HEK293 (cell line): ENCODE measurements around the gene UBA52.

ENCODE experiments used
- CTCF ChIP-seq: fragments of 450-650 bp; formaldehyde crosslinking; IDR thresholded peaks from 2 replicates; pipeline ENCODE4 v1.5.1; 2016; ENCODE audit warnings: missing biosample characterization, missing genetic modification characterization
- MYNN ChIP-seq: fragments of 450-650 bp; formaldehyde crosslinking; IDR thresholded peaks from 2 replicates; pipeline ENCODE4 v1.5.1; 2016; ENCODE audit warnings: missing biosample characterization, missing genetic modification characterization, borderline replicate concordance
- YY2 ChIP-seq: fragments of 450-650 bp; formaldehyde crosslinking; IDR thresholded peaks from 2 replicates; pipeline ENCODE4 v1.5.1; 2016; ENCODE audit warnings: missing biosample characterization, missing genetic modification characterization
- ZBTB17 ChIP-seq: fragments of 450-650 bp; formaldehyde crosslinking; IDR thresholded peaks from 2 replicates; pipeline ENCODE4 v1.5.1; 2016; ENCODE audit warnings: missing biosample characterization, missing genetic modification characterization
- ZFP41 ChIP-seq: fragments of 450-650 bp; formaldehyde crosslinking; IDR thresholded peaks from 2 replicates; pipeline ENCODE4 v1.5.1; 2016; ENCODE audit warnings: missing biosample characterization, missing genetic modification characterization, borderline replicate concordance
- ZNF175 ChIP-seq: fragments of 450-650 bp; formaldehyde crosslinking; IDR thresholded peaks from 2 replicates; pipeline ENCODE4 v1.5.1; 2016; ENCODE audit warnings: missing biosample characterization, missing genetic modification characterization
- ZNF248 ChIP-seq: fragments of 450-650 bp; formaldehyde crosslinking; IDR thresholded peaks from 2 replicates; pipeline ENCODE4 v1.5.1; 2017; ENCODE audit warnings: missing biosample characterization, missing genetic modification characterization
- ZNF280C ChIP-seq: fragments of 450-650 bp; formaldehyde crosslinking; IDR thresholded peaks from 2 replicates; pipeline ENCODE4 v1.5.1; 2016; ENCODE audit warnings: missing biosample characterization, missing genetic modification characterization
- ZNF362 ChIP-seq: fragments of 450-650 bp; formaldehyde crosslinking; IDR thresholded peaks from 2 replicates; pipeline ENCODE4 v1.5.1; 2016; ENCODE audit warnings: missing biosample characterization, missing genetic modification characterization
- ZNF391 ChIP-seq: fragments of 450-650 bp; formaldehyde crosslinking; IDR thresholded peaks from 2 replicates; pipeline ENCODE4 v1.5.1; 2016; ENCODE audit warnings: low read depth, missing biosample characterization, missing genetic modification characterization, borderline replicate concordance
- ZNF449 ChIP-seq: fragments of 450-650 bp; formaldehyde crosslinking; IDR thresholded peaks from 2 replicates; pipeline ENCODE4 v1.5.1; 2017; ENCODE audit warnings: missing biosample characterization, mild to moderate bottlenecking, missing genetic modification characterization, moderate library complexity
- ZNF585B ChIP-seq: fragments of 450-650 bp; formaldehyde crosslinking; IDR thresholded peaks from 2 replicates; pipeline ENCODE4 v1.5.1; 2016; ENCODE audit warnings: missing biosample characterization, missing genetic modification characterization
- ZNF629 ChIP-seq: fragments of 450-650 bp; formaldehyde crosslinking; IDR thresholded peaks from 2 replicates; pipeline ENCODE4 v1.5.1; 2017; ENCODE audit warnings: missing biosample characterization, missing genetic modification characterization
- ZNF670 ChIP-seq: fragments of 450-650 bp; formaldehyde crosslinking; IDR thresholded peaks from 2 replicates; pipeline ENCODE4 v1.5.1; 2016; ENCODE audit warnings: missing biosample characterization, missing genetic modification characterization, low read depth

- TF ChIP-seq ZNF248 (tag by site-specific recombination) (no peak), ZNF449 (tag by site-specific recombination) (no peak), YY2 (tag by site-specific recombination) (no peak), ZNF280C (tag by site-specific recombination) (no peak), CTCF (tag by site-specific recombination) (no peak), ZNF670 (tag by site-specific recombination) (no peak), ZNF629 (tag by site-specific recombination) (no peak), MYNN (tag by site-specific recombination) (no peak), ZNF585B (no peak), ZNF362 (tag by site-specific recombination) (no peak), ZFP41 (tag by site-specific recombination) (no peak), ZNF175 (tag by site-specific recombination) (no peak), ZNF391 (tag by site-specific recombination) (no peak), ZBTB17 (no peak)
These were observed 33.1 kb downstream of the UBA52 start for GRCh38 chr19:18604820-18605159.
